HG02885 (cell line): ENCODE data around the gene CSNK1A1.

Source experiments
- ATAC-seq: cut with Tn5 transposase; IDR thresholded peaks from one replicate; pipeline ENCODE4 v1.9.1; 2021; ENCODE audit warnings: mild to moderate bottlenecking; ENCODE audit not compliant: unreplicated experiment, poor library complexity

Gene CSNK1A1

GRCh38 chr5:149495673-149496072, 55.6 kb downstream of the CSNK1A1 start:
- no peak for ATAC-seq

DNA sequence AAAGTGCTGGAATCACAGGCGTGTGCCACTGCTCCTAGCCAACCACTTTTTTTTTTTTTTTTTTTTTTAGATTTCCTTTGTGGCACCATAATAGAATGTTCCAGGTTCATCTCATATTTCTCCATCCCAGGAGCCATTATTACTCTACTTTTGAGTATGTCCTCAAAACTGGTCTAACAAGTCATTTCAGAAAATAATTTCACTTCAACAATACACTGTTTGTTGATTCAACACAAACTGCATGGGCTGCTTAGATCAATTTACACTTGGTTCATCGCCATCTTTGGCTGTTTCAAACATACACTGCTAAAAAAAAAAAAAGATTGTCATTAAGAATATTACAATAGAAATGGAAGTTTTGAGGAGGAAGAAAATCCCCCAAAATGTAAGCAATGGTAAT, 57.9 kb downstream of the CSNK1A1 start:
- no peak for ATAC-seq

- ATAC-seq: no peak
These were observed 58.5 kb downstream of the CSNK1A1 start for GRCh38 chr5:149492781-149493180.

GRCh38 chr5:149490599-149491485, 60.4 kb downstream of the CSNK1A1 start:
- ATAC-seq: no peak

GRCh38 chr5:149489605-149490037, 61.6 kb downstream of the CSNK1A1 start:
- ATAC-seq: no peak

DNA sequence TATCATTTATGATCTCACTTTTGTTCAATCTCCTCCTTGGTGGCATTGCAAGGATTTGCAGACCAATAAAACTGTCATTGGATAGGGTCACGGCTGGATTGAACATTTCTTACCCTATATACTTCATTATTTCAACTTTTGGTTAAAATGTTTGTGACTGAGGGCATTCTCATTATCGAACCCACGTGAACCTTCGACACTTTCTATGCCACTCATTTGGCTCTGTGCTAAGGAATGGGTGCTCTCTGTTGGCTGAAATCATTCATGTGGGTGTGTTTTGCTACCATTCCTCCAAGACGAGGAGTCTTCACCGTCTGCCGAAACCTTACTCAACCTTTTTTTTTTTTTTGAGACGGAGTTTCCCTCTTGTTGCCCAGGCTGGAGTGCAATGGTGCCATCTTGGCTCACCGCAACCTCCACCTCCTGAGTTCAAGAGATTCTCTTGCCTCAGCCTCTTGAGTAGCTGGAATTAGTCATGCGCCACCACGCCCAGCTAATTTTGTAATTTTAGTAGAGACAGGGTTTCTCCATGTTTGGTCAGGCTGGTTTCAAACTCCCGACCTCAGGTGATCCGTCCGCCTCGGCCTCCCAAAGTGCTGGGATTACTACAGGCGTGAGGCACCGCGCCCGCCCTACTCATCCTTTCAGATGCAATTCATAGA, 62.5 kb downstream of the CSNK1A1 start:
- no peak for ATAC-seq

DNA sequence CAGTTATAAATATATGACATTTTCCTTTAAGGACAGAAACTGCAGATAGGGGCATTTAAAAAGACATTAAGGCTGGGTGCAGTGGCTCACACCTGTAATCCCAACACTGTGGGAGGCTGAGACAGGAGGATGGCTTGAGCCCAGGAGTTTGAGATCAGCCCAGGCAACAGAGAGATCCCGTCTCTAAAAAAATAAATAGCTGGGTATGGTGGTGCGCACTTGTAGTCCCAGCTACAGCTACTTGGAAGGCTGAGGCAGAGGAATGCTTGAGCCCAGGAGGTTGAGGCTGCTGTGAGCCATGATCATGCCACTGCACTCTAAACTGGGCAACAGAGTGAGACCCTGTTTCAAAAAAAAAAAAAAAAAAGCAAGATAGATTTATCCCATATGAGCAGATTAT, 63.6 kb downstream of the CSNK1A1 start:
- no peak for ATAC-seq

DNA sequence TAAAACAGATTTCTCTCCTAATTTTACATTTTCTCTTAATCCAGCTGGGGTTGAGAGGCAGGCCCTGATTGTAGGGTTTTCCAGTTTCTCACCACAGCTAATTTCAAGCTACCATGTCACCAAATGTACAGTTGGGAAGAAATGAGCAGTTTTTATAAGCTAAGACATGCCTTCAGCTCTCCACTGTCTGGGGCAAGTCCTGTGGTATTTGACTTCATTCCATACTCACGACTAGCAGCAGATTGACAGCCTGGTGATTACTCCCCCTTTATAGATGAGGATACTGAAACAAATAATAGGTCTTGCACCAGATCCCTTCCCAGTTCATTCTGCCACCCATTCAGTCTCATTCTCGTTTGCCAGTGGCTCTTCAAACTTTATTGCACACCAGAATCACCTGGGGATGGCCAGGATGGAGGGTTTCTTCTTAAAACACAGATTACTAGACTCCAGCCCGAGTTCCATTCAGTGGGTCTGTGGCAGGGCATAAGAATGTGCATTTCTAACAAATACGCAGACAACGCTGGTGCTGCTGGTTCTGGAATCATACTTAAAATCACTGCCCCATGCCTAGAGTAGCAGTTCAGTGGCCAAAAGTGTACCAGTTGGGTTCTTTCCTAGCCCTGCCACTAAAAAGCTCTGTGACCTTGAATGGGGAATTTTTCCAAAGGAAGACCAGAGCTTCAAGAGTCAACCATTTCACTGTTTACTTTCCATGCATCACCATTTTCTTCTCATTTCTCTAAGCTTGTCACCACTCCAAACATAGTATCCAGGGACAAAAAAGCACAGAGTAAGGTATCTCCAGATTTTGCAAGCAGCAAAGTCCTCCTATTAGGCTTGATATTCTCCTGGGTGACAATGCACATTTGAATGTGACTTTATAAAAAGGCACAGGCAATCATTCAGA, 64.3 kb downstream of the CSNK1A1 start:
- ATAC-seq: no peak

DNA sequence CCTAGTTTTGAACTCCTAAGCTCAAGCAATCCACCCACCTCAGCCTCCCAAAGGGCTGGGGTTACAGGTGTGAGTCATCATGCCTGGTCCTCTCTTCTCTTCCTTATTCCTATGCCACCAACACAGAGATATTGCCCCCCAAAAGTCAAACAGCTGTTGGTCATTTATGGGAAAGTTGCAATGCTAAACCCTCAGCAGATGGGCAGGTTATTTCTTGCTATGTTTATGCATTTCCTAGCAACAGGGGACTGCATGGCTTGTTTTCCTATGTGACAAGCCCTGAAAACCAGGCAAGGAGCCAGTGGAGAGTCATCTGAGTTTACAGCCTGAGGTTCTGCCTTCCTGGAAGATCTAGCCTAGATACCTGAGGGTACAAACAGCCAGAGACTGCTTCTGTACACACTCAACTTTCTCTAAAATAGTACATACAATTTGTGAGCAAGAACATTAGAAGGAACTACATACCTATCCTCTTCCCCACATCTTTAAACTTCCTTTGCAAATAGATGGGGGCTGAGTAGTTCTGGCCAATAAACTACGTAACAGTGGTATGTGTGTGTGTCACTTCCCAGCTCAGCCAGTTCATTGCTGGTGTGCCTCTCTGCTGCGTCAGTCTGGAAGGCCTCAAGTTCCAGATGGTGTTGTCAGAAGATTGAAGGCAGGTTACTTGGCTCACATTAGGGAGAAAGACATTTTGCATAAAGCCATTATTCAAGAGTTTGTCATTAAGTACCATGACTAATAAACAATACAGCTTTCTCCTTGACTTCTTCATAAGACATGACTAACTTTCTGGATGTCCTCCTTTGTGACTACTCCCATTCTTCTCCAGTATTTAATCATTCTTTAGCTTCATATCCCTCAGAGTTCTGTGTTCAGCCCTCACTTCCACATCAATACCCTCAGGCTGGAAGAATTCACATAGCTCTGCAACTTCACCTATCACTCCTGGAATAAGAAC, 65.3 kb downstream of the CSNK1A1 start:
- ATAC-seq: no peak

DNA sequence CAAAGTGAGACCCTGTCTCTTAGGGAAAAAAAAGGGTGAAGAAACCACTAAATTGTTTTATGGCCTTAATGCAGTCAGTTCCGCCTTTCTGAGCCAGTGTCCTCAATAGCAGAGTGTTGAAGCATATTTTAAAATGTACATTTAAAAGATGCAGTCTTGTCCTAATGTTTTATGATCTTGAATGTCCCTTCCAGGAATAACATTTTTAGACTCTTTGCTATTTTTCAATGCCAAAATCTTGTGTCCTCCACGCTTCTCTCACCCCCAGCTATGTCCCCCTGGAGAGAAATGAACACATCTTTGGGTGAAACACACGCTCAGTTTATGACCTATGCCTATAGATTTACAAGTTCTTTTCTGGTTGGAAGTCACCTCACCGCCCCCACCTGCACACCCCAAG, 69.8 kb downstream of the CSNK1A1 start:
- no peak for ATAC-seq

DNA sequence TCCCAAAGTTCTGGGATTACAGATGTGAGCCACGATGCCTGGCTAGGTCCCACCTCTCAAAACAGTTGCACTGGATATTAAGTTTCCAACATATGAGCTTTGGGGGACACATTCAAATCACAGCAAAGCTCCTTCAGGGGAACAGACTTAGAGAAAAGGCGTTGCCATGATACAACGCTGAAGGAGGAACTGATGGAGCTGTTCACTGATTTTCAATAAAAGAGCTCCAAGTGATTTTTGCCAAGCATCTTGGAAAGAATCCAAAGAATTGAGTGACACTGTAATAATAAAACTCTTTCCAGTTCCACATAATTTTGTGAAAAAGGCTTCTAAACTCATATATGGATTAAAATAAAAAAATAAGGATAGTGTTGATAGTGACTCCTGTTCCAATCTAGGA, 72.5 kb downstream of the CSNK1A1 start:
- ATAC-seq: no peak

DNA sequence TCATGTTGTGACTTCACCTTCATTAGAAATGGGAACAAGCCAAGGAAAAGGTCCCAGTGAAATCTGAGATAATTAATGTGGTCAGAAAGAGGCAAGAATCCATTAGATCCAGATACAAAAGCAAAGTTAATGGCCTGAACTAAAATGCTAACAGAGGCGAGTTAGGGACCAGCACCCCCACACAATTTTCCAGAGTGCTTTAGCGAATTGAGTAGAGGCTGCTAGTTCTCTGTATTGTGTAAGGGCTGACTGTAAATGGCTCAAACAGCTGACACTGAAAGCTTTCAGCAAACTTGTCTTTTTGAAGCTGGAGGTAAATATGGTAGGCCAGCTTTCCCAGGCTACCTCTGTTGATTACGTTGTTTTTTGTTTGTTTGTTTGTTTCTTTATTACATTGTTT, 75.5 kb downstream of the CSNK1A1 start:
- ATAC-seq: no peak

- ATAC-seq: no peak
These were observed 77.0 kb downstream of the CSNK1A1 start for GRCh38 chr5:149474198-149474597.

DNA sequence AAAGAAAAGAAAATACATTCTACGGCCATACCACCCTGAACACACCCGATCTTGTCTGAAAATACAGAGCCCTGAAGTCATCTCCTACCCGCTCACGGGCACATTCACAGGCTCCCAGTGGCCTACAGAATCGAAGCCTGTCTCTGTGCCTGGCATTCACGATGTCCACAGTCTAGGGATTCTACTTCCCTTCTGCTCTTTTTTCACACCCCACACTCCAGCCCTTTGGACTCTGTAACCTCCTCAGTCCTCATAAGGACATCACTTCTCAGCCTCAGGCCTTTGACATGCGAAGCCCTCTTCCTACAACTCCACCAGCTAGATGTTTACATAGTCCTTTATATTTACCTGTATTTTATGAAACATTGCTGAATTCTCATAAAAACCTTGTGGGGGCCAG, 77.8 kb downstream of the CSNK1A1 start:
- no peak for ATAC-seq

- no peak for ATAC-seq
These were observed 78.8 kb downstream of the CSNK1A1 start for GRCh38 chr5:149472399-149472798.

GRCh38 chr5:149471406-149472183, 79.6 kb downstream of the CSNK1A1 start:
- ATAC-seq: no peak

DNA sequence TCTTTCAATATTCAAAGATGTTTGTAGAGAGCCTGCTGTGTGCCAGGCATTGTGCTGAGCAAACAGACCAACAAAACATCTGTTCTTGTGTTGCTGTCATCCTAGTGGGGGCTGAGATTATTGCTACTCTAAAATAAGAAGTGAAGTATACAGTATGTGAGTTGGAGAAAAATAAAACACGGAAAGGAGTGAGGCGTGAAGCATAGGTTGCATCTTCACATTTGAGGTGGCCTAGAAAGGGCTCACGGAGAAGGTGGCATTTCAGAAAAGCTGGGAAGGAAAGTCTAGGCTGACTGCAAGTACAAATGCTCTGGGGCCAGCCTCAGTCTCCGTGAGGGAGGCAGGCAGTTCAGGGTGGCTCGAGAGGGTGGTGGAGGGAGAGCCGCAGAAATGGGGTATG, 80.3 kb downstream of the CSNK1A1 start:
- no peak for ATAC-seq

DNA sequence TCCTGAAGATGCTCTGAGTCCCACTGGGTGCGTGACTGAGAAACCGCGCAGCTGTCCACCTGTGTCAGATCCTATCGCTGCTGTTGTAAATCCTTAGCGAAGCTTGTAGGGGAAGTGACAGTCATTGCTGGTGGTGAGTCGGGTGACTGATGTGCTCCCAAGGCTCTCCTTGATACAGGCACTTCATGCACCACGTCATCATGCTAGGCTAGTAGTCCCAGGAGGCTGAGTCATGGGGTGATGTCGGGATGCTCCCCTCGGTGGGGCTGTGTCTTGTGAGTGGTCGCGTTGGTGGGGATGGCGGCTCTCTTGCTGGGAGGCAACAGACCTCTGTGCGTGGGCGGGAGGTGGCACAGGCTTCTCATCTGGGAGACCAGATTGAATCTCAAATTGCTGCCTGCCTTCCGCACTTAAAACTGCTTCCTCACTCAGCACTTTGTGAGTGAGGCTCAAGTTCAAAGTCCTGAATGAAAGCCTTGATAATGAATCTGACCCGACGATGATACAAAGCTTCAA, 84.7 kb downstream of the CSNK1A1 start:
- no peak for ATAC-seq
